HG02973 (cell line): Measurements from ENCODE around the gene NSMCE4A.
"Not testable (repeated sequence)": the region's sequence is repeated elsewhere in the genome, so short reads cannot be mapped to it uniquely, and the experiment has no call there.

Experiments used
- ATAC-seq: cut with Tn5 transposase; IDR thresholded peaks from one replicate; pipeline ENCODE4 v1.9.1; 2021; ENCODE audit warnings: moderate library complexity; ENCODE audit not compliant: unreplicated experiment

NSMCE4A gene

GRCh38 chr10:121942749-121943416 lies 32.1 kb downstream of the NSMCE4A start:
- ATAC-seq = no peak

DNA sequence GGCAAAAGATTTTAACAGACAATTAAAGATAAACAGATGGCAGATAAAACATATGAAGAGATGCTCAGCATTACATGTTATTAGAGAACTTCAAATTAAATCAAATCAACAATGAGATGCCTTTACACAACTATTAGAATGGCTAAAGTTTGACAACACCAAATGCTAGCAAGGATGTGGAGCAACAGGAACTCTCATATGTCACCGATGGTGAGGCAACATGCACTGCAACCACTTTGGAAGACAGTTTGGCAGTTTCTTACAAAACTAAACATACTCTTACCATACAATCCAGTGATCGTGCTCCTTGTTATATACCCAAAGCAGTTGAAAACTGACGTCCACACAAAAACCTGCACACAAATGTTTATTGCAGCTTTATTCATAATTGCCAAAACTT lies 33.5 kb downstream of the NSMCE4A start:
- no peak for ATAC-seq

DNA sequence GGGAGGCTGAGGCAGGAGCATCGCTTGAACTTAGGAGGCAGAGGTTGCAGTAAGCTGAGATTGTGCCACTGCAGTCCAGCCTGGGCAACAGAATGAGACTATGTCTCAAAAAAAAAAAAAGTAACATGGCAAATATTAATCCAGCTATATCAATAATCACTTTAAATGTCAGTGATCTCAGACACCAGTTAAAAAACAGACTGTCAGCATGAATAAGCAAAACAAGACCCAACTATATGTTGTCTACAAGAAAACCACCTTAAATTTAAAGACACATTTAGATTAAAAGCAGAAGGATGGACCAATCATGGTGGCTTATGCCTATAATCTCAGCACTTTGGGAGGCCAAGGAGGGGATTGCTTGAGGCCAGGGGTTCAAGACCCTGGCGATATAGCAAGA lies 38.7 kb downstream of the NSMCE4A start:
- ATAC-seq = no peak

DNA sequence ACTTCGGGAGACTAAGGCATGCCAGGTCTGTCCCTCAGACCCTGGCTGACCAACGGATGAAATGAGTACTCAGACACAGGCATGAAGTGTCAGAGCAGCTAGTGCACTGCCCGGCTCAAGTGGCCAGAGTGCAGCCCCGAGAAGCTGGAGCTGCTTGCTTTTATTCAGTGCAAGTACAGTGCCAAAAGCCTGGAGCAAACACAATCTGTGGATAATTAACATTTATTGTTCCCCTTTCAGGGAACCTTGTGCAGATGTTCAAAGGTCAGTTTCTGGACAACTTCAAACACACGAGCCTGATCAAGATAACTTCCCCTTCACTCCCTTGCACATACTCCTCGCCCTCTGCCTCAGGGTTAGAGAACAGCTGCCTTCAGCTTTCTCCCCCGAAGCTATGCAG lies 39.3 kb downstream of the NSMCE4A start:
- ATAC-seq = no peak

GRCh38 chr10:121930268-121931085 lies 44.5 kb downstream of the NSMCE4A start:
- ATAC-seq = not testable (repeated sequence)

DNA sequence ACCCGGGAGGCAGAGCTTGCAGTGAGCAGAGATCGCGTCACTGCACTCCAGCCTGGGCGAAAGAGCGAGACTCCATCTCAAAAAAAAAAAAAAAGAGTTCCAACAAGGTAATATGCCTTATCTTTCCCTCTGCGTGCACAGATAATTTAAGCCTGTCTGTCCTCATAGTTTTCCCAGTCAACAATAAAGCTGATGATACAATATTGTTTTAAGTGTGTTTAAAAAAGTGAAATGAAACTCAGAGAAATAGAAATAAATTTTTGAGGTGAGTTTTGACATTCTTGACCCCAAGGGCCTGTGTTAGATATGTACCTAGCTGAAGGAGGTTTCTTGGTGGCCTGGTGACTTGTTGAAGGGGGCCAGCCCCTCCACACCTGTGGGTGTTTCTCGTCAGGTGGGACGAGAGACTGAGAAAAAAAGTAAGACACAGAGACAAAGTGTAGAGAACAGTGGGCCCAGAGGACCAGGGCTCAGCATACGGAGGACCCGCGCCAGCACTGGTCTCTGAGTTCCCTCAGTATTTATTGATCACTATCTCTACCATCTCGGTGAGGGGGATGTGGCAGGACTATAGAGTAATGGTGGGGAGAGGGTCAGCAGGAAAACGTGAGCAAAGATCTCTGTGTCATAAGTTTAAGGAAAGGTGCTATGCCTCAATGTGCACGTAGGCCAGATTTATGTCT lies 45.3 kb downstream of the NSMCE4A start:
- not testable (repeated sequence) for ATAC-seq

DNA sequence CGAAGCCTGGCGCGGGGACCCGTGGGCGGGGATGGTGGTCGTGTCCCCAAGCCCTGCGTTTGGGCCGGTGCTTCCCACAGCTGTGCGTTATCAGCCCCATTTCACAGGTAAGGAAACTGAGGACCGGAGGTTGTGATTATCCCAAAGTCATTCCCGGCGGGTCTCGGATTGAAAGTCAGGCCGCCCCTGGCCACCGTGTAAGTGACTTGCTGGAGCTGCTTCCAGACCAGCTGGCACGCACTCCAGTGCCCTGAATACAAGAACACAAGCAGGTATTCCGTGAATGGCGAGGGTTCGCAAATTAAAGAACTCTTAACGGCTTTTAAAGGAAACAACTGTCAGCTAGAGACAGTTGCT lies 46.5 kb downstream of the NSMCE4A start:
- ATAC-seq = peak; percentile 21

GRCh38 chr10:121927841-121928527 lies 47.0 kb downstream of the NSMCE4A start, which contains the start of gene ATE1:
TSS of gene ATE1 (minus strand) at chr10:121928031. CDS start at chr10:121927949, 82 bp downstream.
- ATAC-seq = peak; percentile 81

GRCh38 chr10:121927318-121927840 lies 47.6 kb downstream of the NSMCE4A start:
- peak; percentile 36 for ATAC-seq

DNA sequence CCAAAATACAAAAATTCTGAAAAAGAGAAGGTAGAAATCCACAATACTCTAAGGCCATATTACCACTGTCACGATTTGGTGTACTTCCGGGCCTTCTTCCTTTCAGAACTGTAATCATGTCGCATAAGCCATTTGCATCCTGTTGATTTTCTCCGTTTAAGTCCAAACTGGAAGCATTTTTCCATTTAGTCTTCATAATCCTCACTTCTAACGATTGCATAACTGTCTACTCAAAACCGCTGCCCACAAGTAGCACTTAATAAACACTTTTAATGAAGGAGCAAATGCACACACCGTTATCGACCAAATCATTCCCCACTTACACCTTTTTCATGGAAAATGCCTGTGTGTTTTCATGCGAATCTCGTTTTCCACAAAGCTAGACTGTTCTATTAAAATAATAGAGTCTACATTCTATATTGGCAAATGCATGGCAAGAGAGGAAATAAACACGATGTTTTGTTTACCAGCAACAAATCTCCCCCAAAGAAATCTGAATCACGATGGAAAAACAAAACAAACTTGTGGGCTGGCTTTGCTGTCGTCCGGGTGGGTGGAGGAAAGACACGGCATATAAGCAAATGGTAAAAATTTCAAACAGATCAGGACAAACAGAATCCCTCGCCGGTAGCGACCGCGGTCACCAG lies 48.2 kb downstream of the NSMCE4A start:
- peak; percentile 4 for ATAC-seq

DNA sequence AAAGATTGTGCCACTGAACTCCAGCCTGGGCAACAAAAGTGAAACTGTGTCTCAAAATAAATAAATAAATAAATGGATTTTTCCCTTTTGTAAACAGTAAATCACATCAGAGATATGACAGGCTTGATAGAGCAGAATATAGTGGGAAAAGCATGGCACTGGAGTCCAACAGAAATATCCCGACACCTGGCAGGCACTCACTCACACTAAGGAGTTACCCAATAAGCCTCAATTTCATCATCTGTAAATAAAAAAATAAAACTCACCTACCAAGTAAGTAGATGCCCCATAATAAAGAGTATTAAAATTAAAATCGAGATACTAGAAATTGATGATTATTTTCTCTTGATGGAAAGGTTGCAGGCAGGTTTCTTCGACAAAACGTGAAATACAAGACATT lies 48.9 kb downstream of the NSMCE4A start:
- no peak for ATAC-seq

DNA sequence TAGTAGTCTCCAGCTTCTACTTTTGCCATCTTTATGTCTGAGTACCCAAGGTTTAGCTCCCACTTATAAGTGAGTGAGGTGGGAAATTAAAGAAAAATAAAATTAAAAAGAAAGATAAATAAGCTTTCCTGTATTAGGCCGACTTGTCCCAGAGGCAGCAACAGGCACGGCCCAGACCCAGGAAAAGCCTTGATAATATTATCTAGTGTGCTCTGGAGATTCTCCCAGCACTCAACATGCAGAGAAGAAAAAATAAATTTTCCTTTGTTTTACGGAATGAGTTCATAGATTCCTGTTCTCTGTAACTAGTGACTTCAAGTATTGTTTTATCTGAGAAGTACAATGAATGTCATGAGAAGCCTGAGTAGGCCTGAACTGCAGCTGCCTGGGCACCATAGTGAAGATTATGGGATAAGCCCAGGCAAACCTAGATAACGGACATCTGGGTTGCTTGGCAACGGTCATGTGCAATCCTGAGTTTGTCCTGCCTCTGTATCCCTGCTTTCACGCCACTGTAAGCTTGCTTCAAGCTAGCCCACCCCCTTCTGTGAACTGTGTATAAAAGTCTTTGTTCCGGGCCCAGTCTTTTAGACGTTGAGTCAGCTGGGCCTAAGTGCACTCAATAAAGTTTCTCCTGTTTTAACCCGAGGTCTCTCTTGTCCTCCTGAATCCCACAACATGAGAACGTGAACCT lies 53.6 kb downstream of the NSMCE4A start:
- no peak for ATAC-seq

- ATAC-seq = no peak
Measured at GRCh38 chr10:121919666-121920065, 55.4 kb downstream of the NSMCE4A start.

- not testable (repeated sequence) for ATAC-seq
Measured at GRCh38 chr10:121918800-121919199, 56.2 kb downstream of the NSMCE4A start.

GRCh38 chr10:121914661-121915060 lies 60.4 kb downstream of the NSMCE4A start:
- ATAC-seq = no peak

DNA sequence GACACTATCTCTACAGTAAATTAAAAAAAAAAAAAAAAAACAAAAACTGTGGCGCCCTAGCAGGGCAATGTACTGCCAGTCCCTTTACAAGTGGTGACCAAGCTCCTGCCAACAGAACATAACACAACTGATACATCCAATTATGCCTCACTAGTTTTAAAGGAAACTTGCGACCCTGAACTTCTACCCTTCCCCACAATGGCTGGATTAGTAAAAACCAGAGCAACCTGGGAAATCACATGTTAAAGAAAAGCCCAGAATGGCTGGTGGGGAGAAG lies 63.7 kb downstream of the NSMCE4A start:
- ATAC-seq = no peak

DNA sequence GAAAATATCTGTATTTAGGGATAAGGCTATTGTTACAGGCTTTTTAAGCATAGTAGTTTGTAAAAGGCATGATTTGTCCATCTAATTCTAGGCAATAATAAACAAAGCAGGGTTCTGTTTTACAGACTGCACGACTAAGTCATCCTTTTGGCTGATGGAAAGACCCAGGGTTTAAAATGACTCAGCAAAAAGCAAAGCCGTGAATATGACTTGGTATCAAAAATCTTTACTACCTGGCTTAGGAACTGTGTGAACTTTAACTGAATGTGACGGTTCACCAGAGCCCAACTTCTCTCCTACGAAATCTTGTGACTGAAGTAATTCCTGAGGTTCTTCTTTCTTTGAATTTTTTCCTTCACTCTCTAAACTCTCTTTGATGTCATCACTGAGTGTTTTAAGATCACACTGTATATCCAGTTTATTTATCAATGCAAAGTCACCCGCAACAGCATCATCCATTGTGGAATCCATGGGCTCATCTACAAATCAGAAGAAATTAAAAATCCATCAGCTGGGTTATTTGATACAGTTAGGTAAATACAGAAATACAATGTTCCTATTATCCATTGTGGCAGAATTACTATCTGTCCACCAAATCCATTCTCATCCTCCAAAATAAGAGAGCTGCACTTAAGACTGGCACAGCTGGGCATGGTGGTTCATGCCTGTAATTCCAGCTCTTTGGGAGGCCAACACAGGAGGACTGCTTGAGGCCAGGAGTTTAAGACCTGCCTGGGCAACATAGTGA lies 64.2 kb downstream of the NSMCE4A start:
- peak; percentile 59 for ATAC-seq
